ENCODE measurements around the gene TAOK1. TPM values are rescaled to one million over a fixed set of nuclear protein-coding genes. Genes with fewer than 3 reads are reported as not detected.

Gene TAOK1
- 28.3 and 54.4 TPM in 2 replicates for total RNA-seq

GRCh38 chr17:29389982-29390850, at the start of gene TAOK1:
Gene TAOK1, plus strand, starts transcription at chr17:29390363. Its CDS starts 61,186 bp downstream, at chr17:29451549.

GRCh38 chr17:29566473-29567303, 176.5 kb downstream of the TAOK1 start, which contains the start of gene ABHD15:
Gene ABHD15, minus strand, starts transcription at chr17:29567037. Its CDS starts 71 bp downstream, at chr17:29566966.

GRCh38 chr17:29568331-29569244, 178.4 kb downstream of the TAOK1 start, which contains the start of gene TP53I13:
Gene TP53I13, plus strand, starts transcription at chr17:29568701. Its CDS starts 58 bp downstream, at chr17:29568759.

DNA sequence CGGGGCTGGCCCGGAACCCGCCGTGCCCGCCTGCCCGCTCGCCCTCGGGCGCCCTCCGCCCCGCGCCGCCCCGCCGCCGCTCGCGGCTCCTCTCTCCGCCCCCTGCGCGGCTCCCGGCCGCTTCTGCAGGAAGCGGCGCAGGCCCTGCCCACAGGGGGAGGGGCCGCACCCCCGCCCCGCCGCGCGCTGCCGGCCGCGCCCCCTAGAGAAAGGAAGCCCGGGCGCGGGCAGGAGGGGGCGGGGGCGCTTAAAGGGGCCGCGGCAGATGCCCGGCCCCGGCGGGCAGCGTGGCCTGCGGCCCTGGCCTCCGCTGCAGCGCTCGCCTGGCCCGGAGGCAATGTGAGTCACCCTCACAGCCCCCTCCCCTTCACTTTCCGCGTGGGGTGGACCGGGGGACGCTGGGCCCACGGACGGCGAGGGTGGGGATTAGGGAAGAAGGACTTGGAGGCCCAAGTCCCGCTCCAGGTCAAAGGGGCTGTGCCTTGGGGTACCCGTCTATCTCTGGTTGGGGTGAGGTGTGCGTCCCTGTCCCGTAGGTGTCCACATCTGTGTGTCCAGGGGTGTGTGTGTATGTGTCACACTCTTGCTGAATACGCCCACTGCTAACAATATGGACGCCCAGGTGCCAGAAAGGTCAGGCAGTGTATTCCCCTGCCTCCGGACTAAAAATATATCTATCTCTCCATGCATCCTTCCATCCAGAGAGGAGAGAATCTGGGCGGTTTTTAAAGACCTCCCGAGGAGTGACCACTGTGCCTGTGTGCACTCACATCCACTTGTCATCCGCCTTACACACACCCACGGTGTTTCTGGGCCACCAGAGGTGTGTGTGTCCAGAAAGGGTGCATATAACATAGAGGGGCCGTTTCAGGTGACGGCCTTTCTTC, 199.6 kb downstream of the TAOK1 start, which contains the start of gene GIT1:
Gene GIT1, minus strand, starts transcription at position 125 of the 887 bp plus-strand sequence. CDS start 270 bp downstream, outside the sequence.

DNA sequence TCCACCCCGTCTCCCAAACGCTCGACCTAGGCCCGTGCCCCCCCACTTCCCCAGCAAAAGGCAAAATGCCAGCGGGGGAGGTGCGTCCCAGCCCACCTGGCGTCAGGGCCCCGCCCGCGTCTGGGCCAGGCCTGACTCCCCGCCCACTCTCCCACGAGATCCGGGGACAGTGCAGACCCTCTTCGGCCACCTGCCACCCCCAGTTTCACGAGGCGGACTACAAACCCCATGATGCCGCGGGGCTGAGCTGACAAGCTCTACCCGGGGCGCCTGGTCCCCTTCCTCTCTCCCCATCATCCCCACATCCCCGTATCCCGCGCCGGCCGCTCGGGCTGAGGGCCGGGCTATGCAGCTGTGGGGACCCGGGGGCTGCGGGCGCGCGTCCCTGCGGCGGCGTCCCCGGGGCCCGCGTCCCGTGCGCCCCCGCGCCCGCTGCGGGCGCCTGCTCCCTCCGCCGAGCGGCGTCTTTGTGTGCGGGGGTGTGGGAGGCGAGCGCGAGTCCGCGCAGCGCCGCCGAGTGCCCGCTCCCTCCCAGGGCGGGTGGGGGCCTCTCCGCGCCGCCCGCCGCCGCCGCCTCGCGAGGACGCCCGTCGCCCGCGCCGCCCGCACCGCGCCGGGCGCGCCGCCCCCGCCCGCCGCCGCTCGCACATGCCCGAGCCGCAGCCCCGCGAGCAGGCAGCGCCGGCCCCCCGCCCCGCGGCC, 202.8 kb downstream of the TAOK1 start, which contains the start of gene ANKRD13B:
Gene ANKRD13B, plus strand, starts transcription at position 283 of the 702 bp plus-strand sequence. CDS start 490 bp downstream, outside the sequence.

Other genes with a start within 250 kb of the TAOK1 start
- 21.7 and 23.3 TPM in 2 replicates for gene MYO18A, start 210.0 kb upstream of the TAOK1 start, total RNA-seq
- gene CRYBA1, start 143.5 kb upstream of the TAOK1 start, total RNA-seq, result not detected in 2 replicates
- 22.5 and 42.9 TPM in 2 replicates for gene NUFIP2, start 96.2 kb upstream of the TAOK1 start, total RNA-seq
- gene ABHD15, start 176.7 kb downstream of the TAOK1 start, total RNA-seq, result 6.1 and 6.7 TPM in 2 replicates
- gene TP53I13, start 178.3 kb downstream of the TAOK1 start, total RNA-seq, result 35.9 and 80.0 TPM in 2 replicates
- gene GIT1, start 199.3 kb downstream of the TAOK1 start, total RNA-seq, result 19.4 and 20.2 TPM in 2 replicates
- gene ANKRD13B, start 202.8 kb downstream of the TAOK1 start, total RNA-seq, result 5.0 and 8.1 TPM in 2 replicates
- 1.0 and 22.2 TPM in 2 replicates for gene CORO6, start 232.5 kb downstream of the TAOK1 start, total RNA-seq

All from epithelial cell of alveolus of lung (primary cell).